Measurements from ENCODE around the gene RAP1GAP2. TPM values are rescaled to one million over a fixed set of nuclear protein-coding genes. Genes with fewer than 3 reads are reported as not detected.
A peak's percentile ranks its signal among the peaks of the same experiment; 100 is the strongest.

The RAP1GAP2 gene
- total and polyA plus RNA-seq, 8 donors = 11.8 to 92.4 (median 31.0) TPM

- DNase-seq = no peak
- Histone ChIP-seq H3K4me3 (no peak overlapping the region), H3K36me3 (peaks cover 0 to 9% (median 0%) of the 10 kb centered on the region in 4 donors), H3K27me3 (no peaks in the 10 kb centered on the region), H3K9me3 (no peaks in the 10 kb centered on the region), H3K27ac (peak overlapping the region; percentile 31 to 62 (median 48)), H3K4me1 (peaks cover 5 to 36% (median 28%) of the 10 kb centered on the region in 4 donors)
- no peak for TF ChIP-seq POLR2AphosphoS5 (IDR thresholded peaks at IDR 0.05)
- TF ChIP-seq CTCF (IDR thresholded peaks at IDR 0.05) = no peak
- TF ChIP-seq POLR2A (IDR thresholded peaks at IDR 0.05) = no peak
- intact Hi-C loops (cut with DNase I; ENCODE audit: low total_unique reads) = no loop called here
- 46 to 72% (median 62%) methylated on average over 8 of the region's 8 CpGs for WGBS, 5 donors
These were observed 66.0 kb downstream of the RAP1GAP2 start for GRCh38 chr17:2862197-2862596.

DNA sequence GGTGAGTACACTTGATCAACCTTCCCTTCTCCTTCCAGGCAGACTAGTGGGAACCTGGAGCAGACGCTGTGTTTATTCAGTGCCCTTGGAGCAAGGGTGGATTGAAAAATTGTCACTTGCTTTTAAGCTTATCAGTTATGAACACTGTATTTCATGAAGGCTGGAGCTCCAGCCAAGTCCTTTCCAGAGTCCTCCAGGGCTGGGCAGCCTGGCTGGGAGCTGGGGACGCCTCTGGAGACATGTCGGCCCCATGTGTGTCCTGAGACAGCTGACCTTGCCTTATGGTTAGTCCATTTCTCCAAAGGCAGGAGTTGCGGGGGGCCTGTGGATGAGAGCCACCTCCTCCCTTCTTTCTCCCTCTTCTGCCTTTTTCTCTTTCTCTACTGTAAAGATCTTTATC is 67.0 kb downstream of the RAP1GAP2 start:
- peak in 1 of 2 donors; percentile 65 for DNase-seq
- WGBS, 5 donors = 47 to 65% (median 49%) methylated on average over 2 to 4 of the region's 4 CpGs
- no peaks in the 10 kb centered on the region for H3K27me3 ChIP-seq
- H3K4me3 ChIP-seq = no peak overlapping the region
- peak overlapping the region; percentile 31 to 62 (median 49) for H3K27ac ChIP-seq
- intact Hi-C loops (cut with DNase I; ENCODE audit: low total_unique reads) = no loop called here
- H3K4me1 ChIP-seq = peaks cover 5 to 46% (median 28%) of the 10 kb centered on the region in 4 donors
- H3K9me3 ChIP-seq = no peaks in the 10 kb centered on the region
- H3K36me3 ChIP-seq = peaks cover 0 to 9% (median 0%) of the 10 kb centered on the region in 4 donors
- TF ChIP-seq POLR2A (IDR thresholded peaks at IDR 0.05) (no peak), POLR2AphosphoS5 (IDR thresholded peaks at IDR 0.05) (peak in 2 of 3 donors; percentile 15 to 25)

- intact Hi-C loops (cut with DNase I; ENCODE audit: low total_unique reads) = no loop called here
- peak in 1 of 2 donors; percentile 57 for DNase-seq
These were observed 69.0 kb downstream of the RAP1GAP2 start for GRCh38 chr17:2865228-2865627.

GRCh38 chr17:2867441-2868424 is 71.5 kb downstream of the RAP1GAP2 start:
- Histone ChIP-seq H3K27ac (no peak overlapping the region), H3K36me3 (peaks cover 0 to 9% (median 0%) of the 10 kb centered on the region in 4 donors), H3K4me1 (peaks cover 5 to 36% (median 22%) of the 10 kb centered on the region in 4 donors), H3K4me3 (no peak overlapping the region), H3K27me3 (no peaks in the 10 kb centered on the region), H3K9me3 (no peaks in the 10 kb centered on the region)
- WGBS, 5 donors = 68 to 84% (median 75%) methylated on average over 23 of the region's 23 CpGs
- DNase-seq = no peak
- no peak for TF ChIP-seq POLR2A (IDR thresholded peaks at IDR 0.05)
- no peak for TF ChIP-seq EP300 (IDR thresholded peaks at IDR 0.05)
- TF ChIP-seq CTCF (IDR thresholded peaks at IDR 0.05) = no peak
- no peak for TF ChIP-seq POLR2AphosphoS5 (IDR thresholded peaks at IDR 0.05)
- intact Hi-C loops (cut with DNase I; ENCODE audit: low total_unique reads) = no loop called here

More at GRCh38 chr17:2865228-2865627, 69.0 kb downstream of the RAP1GAP2 start:
- H3K36me3 ChIP-seq = peaks cover 0 to 9% (median 0%) of the 10 kb centered on the region in 4 donors
- no peak for TF ChIP-seq POLR2A (IDR thresholded peaks at IDR 0.05)
- TF ChIP-seq EP300 (IDR thresholded peaks at IDR 0.05) = no peak
- no peak for TF ChIP-seq CTCF (IDR thresholded peaks at IDR 0.05)
- TF ChIP-seq POLR2AphosphoS5 (IDR thresholded peaks at IDR 0.05) = no peak
- peak overlapping the region in 4 of 5 donors; percentile 47 to 69 (median 63) for H3K27ac ChIP-seq
- H3K4me3 ChIP-seq = no peak overlapping the region
- 23 to 48% (median 39%) methylated on average over 3 of the region's 3 CpGs for WGBS, 5 donors
- no peaks in the 10 kb centered on the region for H3K27me3 ChIP-seq
- peaks cover 5 to 46% (median 28%) of the 10 kb centered on the region in 4 donors for H3K4me1 ChIP-seq
- H3K9me3 ChIP-seq = no peaks in the 10 kb centered on the region
